Measurements from ENCODE around the gene CFHR2.
"Not testable (repeated sequence)": the region's sequence is repeated elsewhere in the genome, so short reads cannot be mapped to it uniquely, and the experiment has no call there.

The CFHR2 gene

GRCh38 chr1:196943568-196943967 lies at the start of gene CFHR2:
Gene CFHR2 (plus strand): TSS chr1:196943738. CDS start chr1:196943881, 143 bp downstream.
- not testable (repeated sequence) for ATAC-seq

GRCh38 chr1:196896355-196896754 lies 47.2 kb upstream of the CFHR2 start:
- no peak for ATAC-seq
- TF ChIP-seq ZNF8 (CRISPR knock-in tag; IDR thresholded peaks at IDR 0.05) (no peak), PPARA (CRISPR knock-in tag; IDR thresholded peaks at IDR 0.05; ENCODE audit: borderline replicate concordance) (no peak), BACH2 (CRISPR knock-in tag; IDR thresholded peaks at IDR 0.05; ENCODE audit: borderline replicate concordance) (no peak), ESRRG (CRISPR knock-in tag; IDR thresholded peaks at IDR 0.05) (no peak), POU6F1 (CRISPR knock-in tag; IDR thresholded peaks at IDR 0.05; ENCODE audit: borderline replicate concordance, low read depth) (no peak), GLIS3 (CRISPR knock-in tag; IDR thresholded peaks at IDR 0.05) (no peak), CSRNP3 (CRISPR knock-in tag; IDR thresholded peaks at IDR 0.05) (no peak), ZNF70 (CRISPR knock-in tag; IDR thresholded peaks at IDR 0.05) (no peak), TCF4 (CRISPR knock-in tag; IDR thresholded peaks at IDR 0.05; ENCODE audit: borderline replicate concordance) (no peak), SNAI2 (CRISPR knock-in tag; IDR thresholded peaks at IDR 0.05) (no peak)
- TF ChIP-seq, protein P1, sequence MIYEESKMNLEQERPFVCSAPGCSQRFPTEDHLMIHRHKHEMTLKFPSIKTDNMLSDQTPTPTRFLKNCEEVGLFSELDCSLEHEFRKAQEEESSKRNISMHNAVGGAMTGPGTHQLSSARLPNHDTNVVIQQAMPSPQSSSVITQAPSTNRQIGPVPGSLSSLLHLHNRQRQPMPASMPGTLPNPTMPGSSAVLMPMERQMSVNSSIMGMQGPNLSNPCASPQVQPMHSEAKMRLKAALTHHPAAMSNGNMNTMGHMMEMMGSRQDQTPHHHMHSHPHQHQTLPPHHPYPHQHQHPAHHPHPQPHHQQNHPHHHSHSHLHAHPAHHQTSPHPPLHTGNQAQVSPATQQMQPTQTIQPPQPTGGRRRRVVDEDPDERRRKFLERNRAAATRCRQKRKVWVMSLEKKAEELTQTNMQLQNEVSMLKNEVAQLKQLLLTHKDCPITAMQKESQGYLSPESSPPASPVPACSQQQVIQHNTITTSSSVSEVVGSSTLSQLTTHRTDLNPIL (CRISPR knock-in tag; IDR thresholded peaks at IDR 0.05; ENCODE audit: low read depth) = no peak
- TF ChIP-seq, protein P2, sequence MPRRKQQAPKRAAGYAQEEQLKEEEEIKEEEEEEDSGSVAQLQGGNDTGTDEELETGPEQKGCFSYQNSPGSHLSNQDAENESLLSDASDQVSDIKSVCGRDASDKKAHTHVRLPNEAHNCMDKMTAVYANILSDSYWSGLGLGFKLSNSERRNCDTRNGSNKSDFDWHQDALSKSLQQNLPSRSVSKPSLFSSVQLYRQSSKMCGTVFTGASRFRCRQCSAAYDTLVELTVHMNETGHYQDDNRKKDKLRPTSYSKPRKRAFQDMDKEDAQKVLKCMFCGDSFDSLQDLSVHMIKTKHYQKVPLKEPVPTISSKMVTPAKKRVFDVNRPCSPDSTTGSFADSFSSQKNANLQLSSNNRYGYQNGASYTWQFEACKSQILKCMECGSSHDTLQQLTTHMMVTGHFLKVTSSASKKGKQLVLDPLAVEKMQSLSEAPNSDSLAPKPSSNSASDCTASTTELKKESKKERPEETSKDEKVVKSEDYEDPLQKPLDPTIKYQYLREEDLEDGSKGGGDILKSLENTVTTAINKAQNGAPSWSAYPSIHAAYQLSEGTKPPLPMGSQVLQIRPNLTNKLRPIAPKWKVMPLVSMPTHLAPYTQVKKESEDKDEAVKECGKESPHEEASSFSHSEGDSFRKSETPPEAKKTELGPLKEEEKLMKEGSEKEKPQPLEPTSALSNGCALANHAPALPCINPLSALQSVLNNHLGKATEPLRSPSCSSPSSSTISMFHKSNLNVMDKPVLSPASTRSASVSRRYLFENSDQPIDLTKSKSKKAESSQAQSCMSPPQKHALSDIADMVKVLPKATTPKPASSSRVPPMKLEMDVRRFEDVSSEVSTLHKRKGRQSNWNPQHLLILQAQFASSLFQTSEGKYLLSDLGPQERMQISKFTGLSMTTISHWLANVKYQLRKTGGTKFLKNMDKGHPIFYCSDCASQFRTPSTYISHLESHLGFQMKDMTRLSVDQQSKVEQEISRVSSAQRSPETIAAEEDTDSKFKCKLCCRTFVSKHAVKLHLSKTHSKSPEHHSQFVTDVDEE (CRISPR knock-in tag; IDR thresholded peaks at IDR 0.05) = no peak

- TF ChIP-seq ZFP3 (CRISPR knock-in tag; IDR thresholded peaks at IDR 0.05) (no peak), POU6F1 (CRISPR knock-in tag; IDR thresholded peaks at IDR 0.05; ENCODE audit: borderline replicate concordance, low read depth) (no peak), ESRRG (CRISPR knock-in tag; IDR thresholded peaks at IDR 0.05) (no peak), CSRNP3 (CRISPR knock-in tag; IDR thresholded peaks at IDR 0.05) (no peak), ZFP30 (CRISPR knock-in tag; IDR thresholded peaks at IDR 0.05) (no peak), CSDC2 (CRISPR knock-in tag; IDR thresholded peaks at IDR 0.05) (no peak), OSR1 (CRISPR knock-in tag; IDR thresholded peaks at IDR 0.05) (no peak), ZNF565 (CRISPR knock-in tag; conservative IDR thresholded peaks at IDR 0.05; ENCODE audit: low read depth) (no peak), PPARA (CRISPR knock-in tag; IDR thresholded peaks at IDR 0.05; ENCODE audit: borderline replicate concordance) (no peak), BACH2 (CRISPR knock-in tag; IDR thresholded peaks at IDR 0.05; ENCODE audit: borderline replicate concordance) (no peak)
- peak; percentile 84 for ATAC-seq
These were observed 46.2 kb upstream of the CFHR2 start for GRCh38 chr1:196897158-196897828.

Measured in SK-N-SH treated with all-trans-retinoic acid at 6 μM for 48 hours (cell line).